Mesendoderm (in vitro differentiated cells): ENCODE data around the gene RAB11A.
"Not testable (repeated sequence)": the region's sequence is repeated elsewhere in the genome, so short reads cannot be mapped to it uniquely, and the experiment has no call there.

Experiments
- DNase-seq: peaks from one replicate; pipeline ENCODE4 v3.0.0; 2013
- H2AK5ac ChIP-seq: 2 replicates; pipeline ENCODE4 v1.6.1; 2013; ENCODE audit warnings: low read length, inconsistent platforms
- H2BK120ac ChIP-seq: 2 replicates; pipeline ENCODE4 v1.6.1; 2013; ENCODE audit warnings: low read depth, mild to moderate bottlenecking, low read length, moderate library complexity, mixed read lengths
- H2BK15ac ChIP-seq: replicated peaks from 2 replicates; pipeline ENCODE4 v1.6.1; 2013; ENCODE audit warnings: low read depth, mild to moderate bottlenecking, moderate library complexity
- H2BK5ac ChIP-seq: 2 replicates; pipeline ENCODE4 v1.6.1; 2013; ENCODE audit warnings: low read length, inconsistent platforms
- H3K18ac ChIP-seq: 2 replicates; pipeline ENCODE4 v1.6.1; 2013; ENCODE audit warnings: mild to moderate bottlenecking, low read length, mixed read lengths
- H3K23ac ChIP-seq: one replicate; pipeline ENCODE4 v1.6.1; 2013; ENCODE audit warnings: low read length
- H3K27ac ChIP-seq: 2 replicates; pipeline ENCODE4 v1.5.1; 2013; ENCODE audit warnings: low read depth, mild to moderate bottlenecking, inconsistent platforms, low read length, moderate library complexity
- H3K27me3 ChIP-seq: 2 replicates; pipeline ENCODE4 v1.6.1; 2013; ENCODE audit warnings: low read length, control low read depth, mild to moderate bottlenecking, inconsistent platforms; ENCODE audit not compliant: insufficient read depth, poor library complexity
- H3K36me3 ChIP-seq: 2 replicates; pipeline ENCODE4 v1.6.1; 2013; ENCODE audit warnings: low read length, inconsistent platforms; ENCODE audit not compliant: control insufficient read depth, insufficient read depth
- H3K4ac ChIP-seq: one replicate; pipeline ENCODE4 v1.6.1; 2013; ENCODE audit warnings: low read depth, mild to moderate bottlenecking, low read length, moderate library complexity
- H3K4me1 ChIP-seq: 2 replicates; pipeline ENCODE4 v1.6.1; 2013; ENCODE audit warnings: low read depth, low read length, inconsistent platforms; ENCODE audit not compliant: control insufficient read depth
- H3K4me2 ChIP-seq: 2 replicates; pipeline ENCODE4 v1.6.1; 2013; ENCODE audit warnings: low read length
- H3K4me3 ChIP-seq: 2 replicates; pipeline ENCODE4 v1.5.1; 2013; ENCODE audit warnings: mild to moderate bottlenecking, low read length
- H3K56ac ChIP-seq: one replicate; pipeline ENCODE4 v1.6.1; 2013; ENCODE audit warnings: low read length
- H3K79me1 ChIP-seq: 2 replicates; pipeline ENCODE4 v1.6.1; 2013; ENCODE audit warnings: low read length, inconsistent platforms
- H3K79me2 ChIP-seq: 2 replicates; pipeline ENCODE4 v1.6.1; 2013; ENCODE audit warnings: mild to moderate bottlenecking, low read length; ENCODE audit not compliant: control insufficient read depth, insufficient read depth
- H3K9ac ChIP-seq: 2 replicates; pipeline ENCODE4 v1.6.1; 2013; ENCODE audit warnings: low read length, inconsistent platforms
- H4K5ac ChIP-seq: one replicate; pipeline ENCODE4 v1.6.1; 2013; ENCODE audit warnings: low read length
- H4K8ac ChIP-seq: one replicate; pipeline ENCODE4 v1.6.1; 2013; ENCODE audit warnings: low read depth, mild to moderate bottlenecking, control low read depth, low read length, moderate library complexity
- WGBS: extraction: QIAGEN DNeasy Blood & Tissue Kit; methylation state at CpG from one replicate; pipeline ENCODE4 v1.1.7; 2013; ENCODE audit warnings: low lambda C conversion rate, missing lambda C conversion rate; ENCODE audit not compliant: insufficient coverage; ENCODE audit errors: extremely low coverage; 5-methylcytosine and 5-hydroxymethylcytosine counted together

The RAB11A gene

GRCh38 chr15:65867933-65868332 is 1.4 kb upstream of the RAB11A start:
- H4K5ac ChIP-seq, H3K9ac ChIP-seq, H3K4me1 ChIP-seq, H2BK5ac ChIP-seq, DNase-seq, H4K8ac ChIP-seq, H3K23ac ChIP-seq, H3K27me3 ChIP-seq, H3K79me1 ChIP-seq, H3K18ac ChIP-seq, H3K4me3 ChIP-seq, H3K4me2 ChIP-seq, H3K4ac ChIP-seq, H3K56ac ChIP-seq, H3K27ac ChIP-seq, H3K36me3 ChIP-seq, H2BK120ac ChIP-seq, H2BK15ac ChIP-seq, H2AK5ac ChIP-seq: not testable (repeated sequence)
- no CpG with 5 or more reads among the region's 6 CpGs for WGBS
- peaks cover 33% of the 10 kb centered on the region for H3K79me2 ChIP-seq

GRCh38 chr15:65868546-65869125 is 655 bp upstream of the RAB11A start:
- no peaks in the 10 kb centered on the region for H3K4me1 ChIP-seq
- no peak overlapping the region for H4K5ac ChIP-seq
- H2BK5ac ChIP-seq = no peak overlapping the region
- no peak overlapping the region for H4K8ac ChIP-seq
- H3K18ac ChIP-seq = no peak overlapping the region
- H3K4me2 ChIP-seq = no peak overlapping the region
- no peak overlapping the region for H2AK5ac ChIP-seq
- H3K27me3 ChIP-seq = no peaks in the 10 kb centered on the region
- no peak overlapping the region for H3K4ac ChIP-seq
- H3K56ac ChIP-seq = no peak overlapping the region
- H3K79me1 ChIP-seq = peaks cover 2% of the 10 kb centered on the region
- WGBS = no CpG with 5 or more reads among the region's 11 CpGs
- H3K9ac ChIP-seq = no peak overlapping the region
- no peak overlapping the region for H3K23ac ChIP-seq
- no peak overlapping the region for H3K27ac ChIP-seq
- H3K4me3 ChIP-seq = no peak overlapping the region
- no peak overlapping the region for H2BK120ac ChIP-seq
- H3K36me3 ChIP-seq = no peaks in the 10 kb centered on the region
- DNase-seq = no peak
- peaks cover 40% of the 10 kb centered on the region for H3K79me2 ChIP-seq
- no peak overlapping the region for H2BK15ac ChIP-seq

DNA sequence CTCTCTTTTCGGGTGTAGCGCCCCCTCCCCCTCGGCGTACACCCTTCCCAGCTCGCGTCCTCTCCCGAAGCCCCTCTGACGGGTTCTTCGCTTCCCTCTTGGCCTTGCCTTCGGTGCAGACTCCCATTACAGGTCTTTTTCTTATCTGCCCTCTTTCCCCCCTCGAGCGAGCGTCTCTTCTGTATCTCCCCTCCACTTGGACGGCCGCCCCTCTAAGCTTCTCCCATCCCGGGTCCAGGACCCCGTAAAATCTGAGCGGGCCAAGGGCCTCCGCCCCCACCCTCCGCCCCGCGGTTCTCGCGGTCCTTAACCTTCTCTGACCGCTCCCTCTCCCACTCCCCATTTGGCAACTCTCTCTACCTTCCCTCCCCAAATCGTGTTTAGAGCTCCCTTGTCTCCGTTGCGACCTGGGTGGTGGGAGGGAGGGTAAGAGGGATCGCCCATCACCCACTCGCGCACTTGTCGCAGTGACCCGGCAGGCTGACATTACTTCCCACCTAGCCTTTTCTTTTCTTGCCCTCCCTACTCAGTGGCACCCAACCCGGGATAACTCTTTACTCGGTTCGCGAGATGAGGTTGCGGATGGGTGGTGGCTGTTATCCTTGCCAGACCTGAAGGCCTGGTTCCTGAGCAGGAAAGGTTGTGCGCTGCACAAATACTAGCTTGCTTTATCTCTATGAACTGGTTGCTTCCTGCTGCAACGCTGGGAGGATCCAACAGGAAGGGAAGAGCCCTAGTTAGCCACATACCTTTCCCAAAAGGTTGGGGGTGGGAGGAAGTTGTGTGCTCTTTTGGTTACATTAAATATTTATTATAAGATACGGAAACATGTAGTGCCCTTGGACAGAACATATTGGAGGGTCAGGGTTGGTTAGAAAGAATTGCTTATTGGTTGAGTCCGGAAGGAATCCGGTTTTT is 922 bp downstream of the RAB11A start:
- H3K27me3 ChIP-seq = no peaks in the 10 kb centered on the region
- no peaks in the 10 kb centered on the region for H3K36me3 ChIP-seq
- H2BK120ac ChIP-seq = no peak overlapping the region
- H3K4me3 ChIP-seq = peak overlapping the region; percentile 99
- peak overlapping the region; percentile 19 for H3K4ac ChIP-seq
- H3K18ac ChIP-seq = peak overlapping the region; percentile 65
- peak; percentile 83 for DNase-seq
- peak overlapping the region; percentile 85 for H3K4me2 ChIP-seq
- WGBS = no CpG with 5 or more reads among the region's 43 CpGs
- no peak overlapping the region for H2BK15ac ChIP-seq
- H2AK5ac ChIP-seq = peak overlapping the region; percentile 38
- peaks cover 51% of the 10 kb centered on the region for H3K79me2 ChIP-seq
- peak overlapping the region; percentile 99 for H3K56ac ChIP-seq
- peak overlapping the region; percentile 58 for H3K27ac ChIP-seq
- H4K5ac ChIP-seq = no peak overlapping the region
- no peak overlapping the region for H4K8ac ChIP-seq
- peak overlapping the region; percentile 96 for H3K23ac ChIP-seq
- no peaks in the 10 kb centered on the region for H3K4me1 ChIP-seq
- H3K9ac ChIP-seq = peak overlapping the region; percentile 99
- H2BK5ac ChIP-seq = peak overlapping the region; percentile 79
- peaks cover 2% of the 10 kb centered on the region for H3K79me1 ChIP-seq

- Histone ChIP-seq H3K36me3 (no peaks in the 10 kb centered on the region), H3K23ac (no peak overlapping the region), H3K4me2 (peak overlapping the region; percentile 85), H2BK15ac (no peak overlapping the region), H3K4me1 (no peaks in the 10 kb centered on the region), H3K4me3 (peak overlapping the region; percentile 99), H2AK5ac (no peak overlapping the region), H3K18ac (no peak overlapping the region), H4K5ac (no peak overlapping the region), H3K4ac (no peak overlapping the region), H4K8ac (no peak overlapping the region), H3K79me1 (peaks cover 6% of the 10 kb centered on the region), H2BK5ac (no peak overlapping the region), H3K27me3 (no peaks in the 10 kb centered on the region), H3K56ac (peak overlapping the region; percentile 99), H3K9ac (peak overlapping the region; percentile 99), H2BK120ac (no peak overlapping the region), H3K79me2 (peaks cover 55% of the 10 kb centered on the region), H3K27ac (no peak overlapping the region)
- peak; percentile 38 for DNase-seq
- WGBS = no CpG with 5 or more reads among the region's 2 CpGs
Observed at GRCh38 chr15:65870889-65871533, 1.7 kb downstream of the RAB11A start.

GRCh38 chr15:65871886-65872285 is 2.6 kb downstream of the RAB11A start:
- H3K4ac ChIP-seq, H3K4me3 ChIP-seq: not testable (repeated sequence)

More at GRCh38 chr15:65871886-65872285, 2.6 kb downstream of the RAB11A start:
- not testable (repeated sequence) for H4K8ac ChIP-seq, H4K5ac ChIP-seq, H3K18ac ChIP-seq, H2BK15ac ChIP-seq, H3K56ac ChIP-seq, DNase-seq, H3K79me1 ChIP-seq, H3K23ac ChIP-seq, H2BK5ac ChIP-seq, H3K9ac ChIP-seq, H2AK5ac ChIP-seq, H3K27ac ChIP-seq, H3K4me1 ChIP-seq, H3K27me3 ChIP-seq, H3K4me2 ChIP-seq, H3K36me3 ChIP-seq, H2BK120ac ChIP-seq
- WGBS = no CpG with 5 or more reads among the region's 9 CpGs
- peaks cover 59% of the 10 kb centered on the region for H3K79me2 ChIP-seq
